HG03025 (cell line): ENCODE measurements around the gene TRNP1.
"Not testable (repeated sequence)": the region's sequence is repeated elsewhere in the genome, so short reads cannot be mapped to it uniquely, and the experiment has no call there.

Experiments
- ATAC-seq: cut with Tn5 transposase; IDR thresholded peaks from one replicate; pipeline ENCODE4 v1.9.1; 2021; ENCODE audit warnings: mild to moderate bottlenecking, moderate library complexity; ENCODE audit not compliant: unreplicated experiment, low FRiP score

The TRNP1 gene

DNA sequence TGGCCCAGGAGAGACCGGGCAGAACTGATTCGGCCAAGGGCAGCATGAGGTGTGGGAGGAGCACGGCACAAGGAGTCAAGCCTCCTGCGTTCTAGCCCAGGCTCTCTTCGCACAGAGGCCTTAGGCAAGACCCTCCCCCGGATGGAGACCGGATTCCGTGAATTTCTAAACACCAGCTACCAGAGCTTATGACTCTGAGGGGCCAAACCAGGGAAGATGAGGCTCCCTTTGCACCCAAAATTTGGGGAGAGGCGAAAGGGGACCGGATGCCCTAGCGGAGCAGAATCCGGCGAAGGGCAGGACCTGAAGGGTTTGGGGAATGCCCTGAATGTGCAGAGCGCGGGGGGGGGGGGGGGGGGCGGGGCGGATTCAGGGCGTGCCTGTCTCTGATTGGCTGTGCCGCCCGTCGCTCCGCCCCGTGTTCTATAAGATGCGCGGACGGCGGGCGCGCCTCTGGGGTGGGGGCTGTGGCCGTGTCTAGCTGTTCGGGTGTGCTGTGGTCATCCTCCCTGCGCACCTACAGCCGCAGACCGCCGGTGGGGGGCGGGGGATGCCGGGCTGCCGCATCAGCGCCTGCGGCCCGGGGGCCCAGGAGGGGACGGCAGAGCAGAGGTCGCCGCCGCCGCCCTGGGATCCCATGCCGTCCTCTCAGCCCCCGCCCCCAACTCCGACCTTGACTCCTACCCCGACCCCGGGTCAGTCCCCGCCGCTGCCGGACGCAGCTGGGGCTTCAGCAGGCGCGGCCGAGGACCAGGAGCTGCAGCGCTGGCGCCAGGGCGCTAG, at the start of gene TRNP1:
Gene TRNP1 (plus strand): TSS at position 456 of the 783 bp plus-strand sequence. CDS start 95 bp downstream, at position 551.
- no peak for ATAC-seq

GRCh38 chr1:26945138-26945537, 48.4 kb upstream of the TRNP1 start:
- ATAC-seq = no peak

GRCh38 chr1:26945728-26946127, 47.8 kb upstream of the TRNP1 start:
- ATAC-seq = no peak

DNA sequence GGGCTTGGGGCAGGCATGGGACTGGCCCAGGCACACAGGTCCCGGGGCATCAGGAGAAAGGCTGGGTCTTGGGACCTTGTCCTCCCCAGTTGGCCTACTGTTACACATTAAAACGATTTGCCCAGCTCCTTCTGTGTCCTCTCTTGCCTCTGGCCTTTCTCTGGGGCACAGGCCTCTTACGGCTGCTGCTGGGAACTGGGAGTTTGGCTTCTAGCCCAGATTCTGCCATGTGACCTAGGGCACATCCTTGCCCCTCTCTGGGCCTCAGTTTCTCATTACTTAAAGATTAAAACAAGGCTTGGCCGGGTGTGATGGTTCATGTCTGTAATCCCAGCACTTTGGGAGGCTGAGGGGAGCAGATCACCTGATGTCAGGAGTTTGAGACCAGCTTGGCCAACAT, 47.2 kb upstream of the TRNP1 start:
- ATAC-seq = no peak

GRCh38 chr1:26948725-26949057, 44.8 kb upstream of the TRNP1 start:
- ATAC-seq = not testable (repeated sequence)

DNA sequence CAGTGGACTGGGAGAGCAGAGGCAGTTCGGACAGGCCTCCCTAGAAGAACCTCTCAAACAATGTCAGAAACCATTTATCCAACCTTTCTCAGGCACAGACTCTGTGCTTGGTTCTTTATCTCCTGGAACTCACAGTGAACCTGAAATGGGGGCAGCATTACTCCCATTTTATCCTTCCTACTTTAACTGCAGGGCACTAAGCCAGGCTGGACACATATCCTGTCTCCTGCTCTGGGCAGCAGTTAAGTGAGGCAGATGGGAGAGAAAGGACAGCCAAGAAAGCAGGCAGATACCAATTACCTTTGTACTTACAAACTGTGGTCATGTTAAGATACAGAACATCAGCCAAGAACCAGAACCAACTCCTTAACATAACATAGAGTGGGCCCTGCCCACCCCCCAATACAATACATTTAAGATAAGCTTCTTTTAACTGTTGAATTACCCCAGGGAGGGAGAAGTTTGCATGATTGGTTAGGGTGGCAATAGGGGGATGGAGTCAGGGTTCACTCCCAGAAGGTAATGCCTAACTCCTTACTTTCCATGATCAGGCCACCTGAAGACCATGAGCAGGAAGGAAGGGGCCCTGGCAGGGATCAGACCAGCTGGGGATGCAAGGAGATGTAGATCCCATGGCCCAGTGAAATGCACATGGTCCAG, 44.1 kb upstream of the TRNP1 start:
- ATAC-seq = no peak

DNA sequence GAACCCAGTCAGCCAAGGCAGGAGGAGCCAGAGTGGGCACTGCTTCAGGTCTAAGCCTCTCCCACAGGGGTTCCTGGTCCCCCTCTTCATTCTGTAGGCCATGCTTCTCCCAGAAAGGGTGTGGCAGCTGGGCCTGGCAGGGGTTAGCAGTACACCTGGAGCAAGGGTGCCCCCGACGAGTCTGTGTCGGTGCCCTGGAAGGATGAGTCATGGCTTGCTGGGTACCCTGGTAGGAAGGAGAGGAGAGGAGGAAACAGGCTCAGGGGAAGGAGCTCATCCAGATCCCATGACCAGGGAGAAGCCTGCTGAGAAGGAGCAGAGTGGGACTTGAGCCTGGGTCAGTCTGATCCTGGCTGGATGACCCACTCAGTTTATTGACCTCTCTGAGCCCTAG, 43.6 kb upstream of the TRNP1 start:
- ATAC-seq = no peak

GRCh38 chr1:26950602-26951001, 42.9 kb upstream of the TRNP1 start:
- no peak for ATAC-seq

- ATAC-seq = no peak
These were observed 42.3 kb upstream of the TRNP1 start for GRCh38 chr1:26951216-26951615.

- no peak for ATAC-seq
These were observed 41.5 kb upstream of the TRNP1 start for GRCh38 chr1:26951821-26952497.

DNA sequence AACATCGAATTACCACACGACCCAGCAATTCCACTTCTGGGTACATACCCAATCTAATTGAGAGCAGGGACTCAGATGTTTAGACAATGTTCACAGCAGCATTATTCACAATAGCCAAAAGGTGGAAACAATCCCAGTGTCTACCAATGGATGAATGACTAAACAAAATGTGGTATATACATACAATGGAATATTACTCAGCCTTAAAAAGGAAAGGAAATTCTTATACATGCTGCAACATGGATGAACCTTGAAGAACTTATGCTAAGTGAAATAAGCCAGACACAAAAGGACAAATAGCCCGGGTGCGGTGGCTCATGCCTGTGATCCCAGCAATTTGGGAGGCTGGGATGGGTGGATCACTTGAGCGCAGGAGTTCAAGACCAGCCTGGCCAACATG, 40.1 kb upstream of the TRNP1 start:
- ATAC-seq = no peak

- no peak for ATAC-seq
These were observed 37.2 kb upstream of the TRNP1 start for GRCh38 chr1:26956321-26956720.

DNA sequence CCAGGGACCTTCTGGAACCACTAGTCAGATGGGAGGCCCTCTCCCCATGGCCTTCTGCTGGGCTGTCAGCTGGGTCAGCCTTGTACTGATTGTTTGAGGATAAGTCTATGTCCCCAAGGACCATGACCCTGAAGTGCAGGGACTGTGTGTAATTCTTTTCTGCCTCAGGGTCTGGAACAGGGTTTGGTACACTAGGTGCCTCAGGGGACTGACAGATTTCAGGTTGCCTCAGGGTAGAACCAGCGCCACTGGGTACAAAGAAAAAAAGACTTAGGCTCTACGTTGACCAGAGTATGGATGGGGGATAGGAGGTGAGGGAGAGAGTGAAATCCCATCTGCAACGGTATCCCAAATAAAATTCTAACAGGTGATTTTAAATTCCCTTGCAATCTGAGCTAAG, 36.2 kb upstream of the TRNP1 start:
- no peak for ATAC-seq

- ATAC-seq = no peak
These were observed 34.2 kb upstream of the TRNP1 start for GRCh38 chr1:26959270-26959669.

- no peak for ATAC-seq
These were observed 33.5 kb upstream of the TRNP1 start, which contains the start of gene KDF1 for GRCh38 chr1:26959722-26960624. Gene KDF1 (minus strand): TSS chr1:26960468. CDS start chr1:26952380, 8,088 bp downstream.

GRCh38 chr1:26960625-26960966, 32.9 kb upstream of the TRNP1 start:
- ATAC-seq = no peak

DNA sequence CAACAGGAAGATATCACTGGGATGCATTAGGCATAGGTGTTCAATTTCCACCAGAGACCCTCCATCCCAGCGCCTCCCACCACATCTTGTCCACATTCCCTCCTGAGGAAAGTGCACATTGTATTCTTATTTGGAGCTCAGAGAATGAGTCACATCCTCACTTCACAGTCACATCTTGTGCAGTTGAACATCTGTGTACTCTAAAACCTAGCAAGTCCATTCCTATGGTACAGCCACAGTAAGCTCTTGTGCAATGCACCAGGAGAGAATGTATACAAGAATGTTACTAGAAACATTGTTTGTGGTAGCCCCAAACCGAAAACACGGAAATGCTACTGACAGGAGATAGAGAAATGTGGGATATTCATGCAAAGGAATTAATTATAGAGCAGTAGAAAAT, 31.7 kb upstream of the TRNP1 start:
- no peak for ATAC-seq

DNA sequence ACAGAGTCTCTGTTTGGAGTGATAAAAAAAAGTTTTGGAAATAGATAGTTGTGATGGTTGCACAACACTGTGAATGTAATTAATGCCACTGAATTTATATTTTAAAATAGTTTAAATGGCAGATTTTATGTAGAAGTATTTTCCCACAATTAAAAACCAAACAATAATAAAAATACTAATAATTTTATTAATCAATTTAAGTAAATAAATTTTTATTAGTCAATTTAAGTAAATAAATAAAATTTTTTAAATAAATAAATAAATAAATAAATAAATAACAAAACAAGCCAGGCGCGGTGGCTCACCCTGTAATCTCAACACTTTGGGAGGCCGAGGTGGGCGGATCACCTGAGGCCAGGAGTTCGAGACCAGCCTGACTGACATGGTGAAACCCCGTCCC, 28.3 kb upstream of the TRNP1 start:
- no peak for ATAC-seq

DNA sequence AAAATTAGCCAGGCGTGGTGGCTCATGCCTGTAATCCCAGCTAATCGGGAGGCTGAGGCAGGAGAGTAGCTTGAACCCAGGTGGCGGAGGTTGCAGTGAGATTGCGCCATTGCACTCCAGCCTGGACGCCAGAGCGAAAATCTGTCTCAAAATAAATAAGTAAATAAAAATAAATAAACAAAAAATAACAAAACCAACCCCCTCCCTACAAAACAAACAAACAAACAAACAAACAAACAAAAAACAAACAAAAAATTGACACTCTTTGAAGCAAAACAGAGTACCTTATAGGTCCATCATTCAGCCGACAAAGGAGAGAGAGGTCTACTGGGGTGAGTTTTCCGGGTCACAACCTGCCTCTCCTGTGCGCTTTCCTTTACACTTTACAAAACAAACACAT, 27.9 kb upstream of the TRNP1 start:
- ATAC-seq = no peak

- no peak for ATAC-seq
These were observed 22.7 kb upstream of the TRNP1 start for GRCh38 chr1:26970810-26971209.

- ATAC-seq = no peak
These were observed 21.9 kb upstream of the TRNP1 start for GRCh38 chr1:26971590-26971989.
